HL-60 (cell line): ENCODE results near the gene TYR.

Experiments
- DNase-seq, 2 experiments: peaks; one replicate each; pipeline ENCODE4 v3.0.0-alpha.2; 2010 to 2020; ENCODE audit warnings: low read depth in 1 of 2, low spot score in 1 of 2
- H3K27ac ChIP-seq: fragments of 250-450 bp; sonication (Bioruptor Pico); replicated peaks from 2 replicates; pipeline ENCODE4 v1.5.1; 2020; ENCODE audit warnings: mild to moderate bottlenecking, moderate library complexity
- H3K27me3 ChIP-seq: fragments of 250-450 bp; sonication (Bioruptor Pico); 2 replicates; pipeline ENCODE4 v1.5.1; 2021; ENCODE audit warnings: mild to moderate bottlenecking, moderate library complexity; ENCODE audit not compliant: insufficient read depth, poor library complexity, severe bottlenecking
- H3K4me3 ChIP-seq: replicated peaks from 2 replicates; pipeline ENCODE4 v1.5.1; 2011; ENCODE audit warnings: mild to moderate bottlenecking, control low read depth, low read length; ENCODE audit not compliant: insufficient read depth
- CTCF ChIP-seq: IDR thresholded peaks from one replicate; pipeline ENCODE4 v1.5.1; 2011; ENCODE audit warnings: low read length, control low read depth, inconsistent platforms; ENCODE audit not compliant: insufficient read depth
- GABPA ChIP-seq: IDR thresholded peaks from 2 replicates; pipeline ENCODE4 v1.6.1; 2012; ENCODE audit warnings: low read depth
- POLR2AphosphoS5 ChIP-seq: IDR thresholded peaks from 2 replicates; pipeline ENCODE4 v1.6.1; 2012; ENCODE audit warnings: low read depth
- REST ChIP-seq: IDR thresholded peaks from 2 replicates; pipeline ENCODE4 v1.6.1; 2012; ENCODE audit warnings: low read depth; ENCODE audit not compliant: insufficient replicate concordance
- SPI1 ChIP-seq: IDR thresholded peaks from 2 replicates; pipeline ENCODE4 v1.6.1; 2012; ENCODE audit warnings: low read depth, mild to moderate bottlenecking, borderline replicate concordance

Gene TYR

GRCh38 chr11:89189776-89190175 lies 12.1 kb downstream of the TYR start:
- no peak for DNase-seq
- H3K27ac ChIP-seq: no peak overlapping the region
- H3K4me3 ChIP-seq: no peak overlapping the region
- no peak for TF ChIP-seq POLR2AphosphoS5
- no peak for TF ChIP-seq GABPA
- TF ChIP-seq SPI1: no peak
- TF ChIP-seq CTCF: no peak
- no peak for TF ChIP-seq REST
- H3K27me3 ChIP-seq: no peaks in the 10 kb centered on the region

GRCh38 chr11:89201138-89201537 lies 23.5 kb downstream of the TYR start:
- TF ChIP-seq SPI1: no peak
- no peak for TF ChIP-seq GABPA
- Histone ChIP-seq H3K27me3 (no peaks in the 10 kb centered on the region), H3K27ac (no peak overlapping the region), H3K4me3 (no peak overlapping the region)
- no peak for DNase-seq

- Histone ChIP-seq H3K27ac (no peak overlapping the region), H3K4me3 (no peak overlapping the region), H3K27me3 (no peaks in the 10 kb centered on the region)
- no peak for DNase-seq
- TF ChIP-seq SPI1 (no peak), REST (no peak), CTCF (no peak), POLR2AphosphoS5 (no peak), GABPA (no peak)
Observed at GRCh38 chr11:89203814-89204213, 26.1 kb downstream of the TYR start.

- no peak for DNase-seq
- Histone ChIP-seq H3K4me3 (no peak overlapping the region), H3K27ac (no peak overlapping the region), H3K27me3 (no peaks in the 10 kb centered on the region)
- TF ChIP-seq SPI1 (no peak), GABPA (no peak), REST (no peak), POLR2AphosphoS5 (no peak), CTCF (no peak)
Observed at GRCh38 chr11:89205378-89205777, 27.7 kb downstream of the TYR start.
